Stimulated activated CD8-positive, alpha-beta memory T cell treated with anti-CD3 and anti-CD28 coated beads, Interleukin-4, amount 100 ng/mL, for 24 hours (primary cell): Measurements from ENCODE around the gene NARF.
A peak's percentile ranks its signal among the peaks of the same experiment; 100 is the strongest.
"Not testable (repeated sequence)": the region's sequence is repeated elsewhere in the genome, so short reads cannot be mapped to it uniquely, and the experiment has no call there.

Source experiments
- DNase-seq: peaks from one replicate; pipeline ENCODE4 v3.0.0-alpha.2; 2020; ENCODE audit warnings: low read depth

Gene NARF

DNA sequence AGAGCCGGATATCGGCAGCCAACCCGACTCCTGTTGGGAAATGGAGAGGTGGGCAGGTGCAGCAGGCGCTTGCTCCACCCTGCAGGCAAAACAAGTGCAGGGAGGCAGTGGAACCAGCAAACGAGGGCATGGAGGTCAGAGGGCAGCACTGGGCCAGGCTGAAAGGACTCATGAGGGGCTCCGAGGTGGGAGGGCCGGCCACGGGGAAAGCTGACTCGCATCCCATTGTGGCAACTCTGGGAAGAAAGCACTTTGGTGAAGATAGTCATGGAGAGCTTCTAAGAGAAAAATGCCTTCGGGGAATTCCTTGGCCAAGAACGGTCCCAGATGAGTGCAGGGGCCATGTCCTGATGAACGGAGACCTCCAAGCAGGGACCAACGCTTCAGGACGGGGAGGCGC, 12.4 kb upstream of the NARF start:
- no peak for DNase-seq

DNA sequence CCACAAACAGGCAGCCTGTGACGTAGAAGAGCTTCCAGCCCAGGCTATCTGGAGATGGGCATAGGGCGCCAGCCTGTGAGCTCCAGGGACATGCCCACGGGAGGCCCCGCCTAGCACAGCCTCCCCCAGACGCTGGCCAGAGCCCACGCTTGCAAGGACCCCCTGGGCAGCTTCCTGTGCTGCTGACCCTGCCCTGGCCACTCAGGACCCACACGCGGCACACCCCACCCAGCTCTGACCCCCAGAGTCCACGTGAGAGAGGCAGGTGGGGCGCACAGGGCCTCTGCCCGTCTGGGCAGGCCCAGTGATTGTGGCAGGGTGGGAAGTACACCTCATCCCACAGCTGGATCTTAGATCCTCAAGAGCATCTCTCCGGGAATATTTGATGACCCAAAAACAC, 11.9 kb upstream of the NARF start:
- DNase-seq: no peak

DNA sequence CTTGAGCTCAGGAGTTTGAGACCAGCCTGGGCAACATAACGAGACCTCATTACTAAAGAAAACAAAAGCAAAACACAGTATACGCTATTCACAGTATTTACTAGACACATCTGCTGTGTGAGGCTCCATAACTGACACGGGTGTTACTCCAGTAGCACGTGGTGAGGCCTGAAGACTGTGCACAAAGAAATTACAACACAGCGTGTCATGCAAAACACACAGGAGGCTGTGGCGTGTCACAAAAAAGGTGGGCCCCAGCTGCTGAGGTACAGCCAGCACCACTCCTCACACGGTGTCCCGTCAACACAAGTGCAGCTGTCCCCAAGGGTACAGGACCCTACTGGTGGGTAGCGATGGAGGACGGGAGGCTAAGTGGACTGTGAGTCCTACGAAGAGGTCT, 10.7 kb upstream of the NARF start:
- no peak for DNase-seq

DNA sequence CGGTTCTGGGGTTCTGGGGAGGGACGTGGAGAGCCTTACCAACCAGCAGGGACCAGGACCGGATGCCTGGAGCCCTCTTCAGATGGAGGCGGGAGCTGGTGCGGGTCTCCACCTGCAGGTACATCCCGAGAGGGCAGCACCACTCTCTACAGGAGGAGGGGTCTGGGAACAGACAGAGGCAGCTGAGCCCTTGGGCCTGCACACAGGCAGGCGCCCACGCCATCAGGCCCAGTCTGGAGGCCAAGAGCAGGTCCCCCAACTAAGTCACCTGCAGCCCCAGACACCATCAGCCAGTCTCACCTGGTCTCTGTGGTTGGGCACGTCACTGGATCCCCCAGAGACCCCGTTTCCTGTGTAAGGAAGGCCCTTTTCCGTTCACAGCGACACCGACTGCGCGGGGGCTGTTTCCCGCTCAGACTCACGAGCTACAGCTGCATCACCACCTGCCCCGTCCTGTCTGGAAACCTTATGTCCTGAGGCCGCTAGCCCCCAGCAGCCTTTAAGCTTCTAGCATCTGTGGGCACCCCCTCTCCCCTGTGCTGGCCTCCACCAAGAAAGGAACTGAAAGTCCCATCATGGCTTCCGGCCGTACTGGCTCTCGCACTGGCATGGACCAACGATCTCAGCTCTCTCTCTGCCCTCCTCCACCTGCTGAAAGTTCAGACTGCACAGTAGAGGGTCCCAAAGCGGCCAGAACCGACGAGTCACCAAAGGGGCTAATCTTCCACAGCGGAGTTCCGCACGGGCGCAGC, 9.2 kb upstream of the NARF start:
- DNase-seq: peak; percentile 52

DNA sequence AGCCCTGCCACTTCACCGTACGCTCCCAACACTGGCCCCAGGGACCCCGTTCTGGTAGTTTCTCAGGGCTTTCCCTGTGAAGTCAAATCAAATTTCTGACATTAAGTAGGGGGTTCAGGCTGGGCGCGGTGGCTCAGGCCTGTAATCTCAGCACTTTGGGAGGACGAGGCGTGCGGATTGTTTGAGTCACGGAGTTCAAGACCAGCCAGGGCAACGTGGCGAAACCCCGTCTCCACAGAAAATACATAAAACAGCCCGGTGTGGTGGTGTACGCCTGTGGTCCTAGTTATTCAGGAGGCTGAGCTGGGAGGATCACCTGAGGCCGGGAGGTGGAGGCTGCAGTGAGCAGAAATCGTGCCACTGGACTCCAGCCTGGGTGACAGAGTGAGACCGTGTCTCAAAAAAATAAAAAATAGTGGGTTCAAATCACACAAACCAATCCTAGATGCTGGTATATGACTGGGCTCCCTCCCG, 8.6 kb upstream of the NARF start:
- peak; percentile 25 for DNase-seq

DNA sequence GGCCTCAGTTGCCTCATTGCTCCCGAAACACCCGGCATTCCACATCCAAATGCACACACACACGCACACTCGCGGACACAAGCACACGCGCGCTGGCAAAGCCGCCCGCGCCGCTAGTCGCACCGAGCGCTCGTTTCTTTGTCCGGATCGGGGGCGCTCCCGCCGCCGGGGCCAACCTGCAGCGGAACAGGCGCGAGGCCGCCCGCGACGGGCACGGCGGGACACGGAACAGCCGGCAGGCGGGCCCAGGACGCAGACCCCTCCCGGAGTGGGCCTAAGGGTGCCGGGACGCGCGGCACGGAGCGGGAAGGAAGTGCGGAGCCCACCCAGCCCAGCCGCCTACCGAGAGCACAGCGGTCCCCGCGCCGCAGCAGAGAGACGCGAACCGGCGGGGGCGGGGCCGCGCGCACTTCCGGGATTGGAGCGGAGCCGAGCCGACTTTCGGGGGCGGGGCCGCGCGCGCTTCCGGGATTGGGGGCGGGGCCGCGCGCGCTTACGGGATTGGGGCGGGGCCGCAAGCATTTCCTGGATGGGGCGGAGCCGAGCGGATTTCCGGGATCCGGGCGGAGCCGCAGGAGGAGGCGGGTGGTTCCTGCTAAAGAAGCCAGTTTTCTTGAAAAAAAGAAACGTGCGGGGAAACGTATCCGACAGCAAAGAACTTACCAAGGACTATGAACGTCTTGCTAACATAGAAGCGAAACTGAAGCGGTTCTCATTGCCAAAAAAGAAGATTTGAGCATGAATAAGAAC, 8.0 kb upstream of the NARF start, which contains the start of gene CYBC1:
Gene CYBC1 (minus strand): TSS at position 396 of the 750 bp plus-strand sequence. CDS start 1,498 bp downstream, outside the sequence.
- DNase-seq: peak; percentile 89

DNA sequence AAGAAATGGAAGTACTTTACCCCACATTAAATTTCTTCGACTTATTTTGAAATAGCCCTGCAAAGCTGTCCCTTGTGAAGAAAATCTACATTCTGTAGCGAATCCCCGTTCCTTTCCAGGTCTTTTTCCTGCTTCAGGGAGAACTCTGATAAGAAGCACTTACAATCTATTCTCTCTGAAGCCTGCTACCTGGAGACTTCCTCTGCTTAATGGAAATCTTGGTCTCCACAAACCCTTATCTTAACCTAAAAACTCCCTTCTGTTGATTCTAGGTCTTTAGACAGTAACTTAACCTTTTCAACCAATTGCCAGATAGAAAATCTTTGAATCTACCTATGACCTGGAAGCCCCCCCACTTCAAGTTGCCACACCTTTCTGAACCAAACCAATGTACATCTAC, 6.4 kb upstream of the NARF start:
- no peak for DNase-seq

DNA sequence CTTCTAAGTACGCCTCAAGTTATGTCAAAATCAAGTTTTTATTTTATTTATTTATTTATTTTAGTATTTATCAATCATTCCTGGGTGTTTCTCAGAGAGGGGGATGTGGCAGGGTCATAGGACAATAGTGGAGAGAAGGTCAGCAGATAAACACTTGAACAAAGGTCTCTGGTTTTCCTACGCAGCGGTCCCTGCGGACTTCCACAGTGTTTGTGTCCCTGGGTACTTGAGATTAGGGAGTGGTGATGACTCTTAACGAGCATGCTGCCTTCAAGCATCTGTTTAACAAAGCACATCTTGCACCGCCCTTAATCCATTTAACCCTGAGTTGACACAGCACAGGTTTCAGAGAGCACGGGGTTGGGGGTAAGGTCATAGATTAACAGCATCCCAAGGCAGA, 5.4 kb upstream of the NARF start:
- not testable (repeated sequence) for DNase-seq

DNA sequence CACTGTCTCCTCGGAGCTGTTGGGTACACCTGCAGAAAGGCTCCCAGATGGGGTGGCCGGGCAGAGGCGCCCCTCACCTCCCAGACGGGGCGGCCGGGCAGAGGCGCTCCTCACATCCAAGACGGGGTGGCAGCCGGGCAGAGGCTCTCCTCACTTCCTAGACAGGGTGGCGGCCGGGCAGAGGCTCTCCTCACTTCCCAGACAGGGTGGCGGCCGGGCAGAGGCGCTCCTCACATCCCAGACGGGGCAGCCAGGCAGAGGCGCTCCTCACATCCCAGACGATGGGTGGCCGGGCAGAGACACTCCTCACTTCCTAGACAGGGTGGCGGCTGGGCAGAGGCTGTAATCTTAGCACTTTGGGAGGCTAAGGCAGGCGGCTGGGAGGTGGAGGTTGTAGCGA, 4.8 kb upstream of the NARF start:
- DNase-seq: not testable (repeated sequence)

DNA sequence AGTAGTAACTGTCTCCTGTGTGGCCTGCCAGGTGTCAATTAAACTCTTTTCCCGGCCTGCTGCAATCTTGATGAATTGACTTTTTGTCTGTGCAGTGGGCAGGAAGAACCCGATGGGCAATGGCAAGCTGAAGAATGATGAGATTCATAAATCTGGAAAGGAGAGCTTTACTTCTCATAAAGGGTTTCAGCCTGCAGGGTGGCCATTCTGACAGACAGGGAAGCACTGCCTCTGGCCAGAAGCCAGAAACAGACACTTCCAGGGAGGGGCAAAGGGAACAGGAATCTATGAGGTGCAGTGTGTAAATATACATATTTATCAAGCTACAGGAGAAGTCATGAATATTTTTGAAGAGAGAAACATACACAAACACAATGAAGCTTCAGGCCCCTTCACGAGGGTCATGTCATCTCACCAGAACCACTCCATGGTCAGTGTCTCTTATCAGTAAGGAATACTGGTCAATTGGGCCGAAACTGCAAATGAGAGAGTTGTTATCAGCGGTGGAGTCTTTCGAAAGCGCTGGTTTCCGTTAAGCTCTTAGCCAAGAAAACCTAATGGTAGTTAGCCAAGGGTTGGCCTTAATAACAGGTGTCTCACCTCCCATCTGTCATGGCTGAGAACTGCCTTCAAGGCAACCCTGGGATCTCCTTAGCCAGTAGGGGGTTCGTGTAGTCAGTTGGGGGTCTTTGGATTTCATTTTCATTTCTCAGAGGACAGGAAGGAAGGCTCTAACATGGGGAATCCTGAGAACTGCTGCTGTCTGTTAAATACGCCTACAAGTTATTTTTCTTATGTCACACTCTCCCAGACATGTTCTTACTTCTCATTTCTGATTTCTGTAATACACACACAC, 1.2 kb upstream of the NARF start:
- DNase-seq: no peak

DNA sequence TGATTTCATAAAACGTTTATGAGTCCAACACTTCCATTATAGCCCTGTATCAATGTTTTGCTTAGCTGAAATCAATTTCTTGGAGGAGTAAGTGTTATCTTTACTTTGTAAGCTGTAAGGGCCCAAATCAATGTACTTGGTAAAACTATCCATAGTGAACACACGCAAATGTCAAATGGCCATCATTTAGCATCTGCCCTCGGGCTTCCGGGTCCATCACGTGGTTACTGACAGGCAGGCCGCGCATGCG, 687 bp upstream of the NARF start:
- DNase-seq: no peak

DNA sequence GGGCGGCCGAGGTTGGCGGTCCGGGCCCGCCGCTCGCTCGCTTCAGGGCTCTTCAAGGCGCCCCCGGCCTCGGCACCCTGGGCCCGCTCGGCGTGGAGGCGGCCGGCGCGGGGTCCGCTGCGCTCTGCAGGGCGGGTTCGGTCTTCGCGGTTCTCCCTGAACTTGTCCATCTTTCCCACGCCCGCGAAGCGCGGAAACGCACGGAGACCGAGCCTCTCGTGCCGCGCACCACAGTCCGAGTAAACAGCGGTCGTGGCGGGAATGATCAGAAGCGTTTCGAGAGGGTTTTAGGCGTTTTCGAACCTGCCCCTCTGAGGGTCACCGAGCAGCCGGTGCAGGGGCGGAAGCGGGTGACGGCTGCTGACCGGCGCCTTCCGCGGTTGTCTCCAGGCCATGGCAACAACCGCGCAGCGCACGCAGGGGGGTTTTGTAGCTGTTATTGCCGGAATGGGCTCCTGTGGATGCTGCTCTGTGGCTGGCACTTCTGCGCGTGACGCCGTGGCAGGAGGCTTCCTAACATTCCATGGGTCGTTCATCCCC, 414 bp downstream of the NARF start:
- DNase-seq: no peak

DNA sequence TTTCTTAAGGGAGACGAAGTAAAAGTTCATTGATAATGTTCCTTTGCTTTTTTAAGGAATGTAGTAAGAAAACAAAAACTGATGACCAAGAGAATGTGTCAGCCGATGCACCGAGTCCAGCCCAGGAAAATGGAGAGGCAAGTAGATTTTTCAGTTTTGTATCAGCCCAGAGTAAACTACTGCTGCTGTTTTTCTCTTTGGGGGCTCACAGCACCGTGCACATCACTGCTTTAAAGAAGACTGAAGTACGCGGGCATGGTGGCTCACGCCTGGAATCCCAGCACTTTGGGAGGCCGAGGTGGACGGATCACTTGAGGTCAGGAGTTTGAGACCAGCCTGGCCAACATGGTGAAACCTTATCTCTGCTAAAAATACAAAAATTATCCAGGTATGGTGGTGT, 1.4 kb downstream of the NARF start:
- DNase-seq: not testable (repeated sequence)

DNA sequence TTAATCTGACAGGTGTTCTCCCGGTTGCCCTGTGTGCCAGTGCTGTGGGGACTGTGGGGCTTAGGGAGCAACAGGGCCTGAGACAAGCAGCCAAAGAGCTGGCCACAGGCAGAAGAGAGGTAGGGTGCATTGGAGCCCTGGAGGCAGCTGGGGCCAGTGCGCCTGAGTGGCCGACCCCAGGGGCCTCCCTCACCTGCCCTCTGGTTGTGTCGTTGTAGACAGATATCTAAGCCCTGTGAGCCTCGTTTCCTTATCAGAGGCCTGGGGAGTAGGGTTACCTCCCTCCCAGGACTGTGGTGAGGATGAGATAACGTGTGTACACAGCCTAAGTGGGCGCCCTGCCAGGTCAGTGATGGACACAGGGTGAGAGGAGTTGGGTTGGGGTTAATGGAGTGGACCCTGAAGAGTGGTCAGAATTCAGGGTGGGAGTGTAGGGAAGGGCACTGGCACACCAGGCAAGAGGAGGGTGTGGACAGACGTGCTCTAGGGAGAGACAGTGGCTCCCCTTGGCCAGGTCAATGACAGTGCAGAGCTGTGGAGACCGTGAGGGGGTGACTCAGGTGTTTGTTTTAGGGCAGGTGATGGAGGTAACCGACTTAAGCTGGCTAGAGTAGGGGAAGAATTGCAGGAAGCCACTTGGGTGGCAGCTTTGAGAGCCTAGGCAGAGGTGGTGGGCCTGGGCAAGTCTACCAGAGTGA, 3.4 kb downstream of the NARF start:
- DNase-seq: no peak

DNA sequence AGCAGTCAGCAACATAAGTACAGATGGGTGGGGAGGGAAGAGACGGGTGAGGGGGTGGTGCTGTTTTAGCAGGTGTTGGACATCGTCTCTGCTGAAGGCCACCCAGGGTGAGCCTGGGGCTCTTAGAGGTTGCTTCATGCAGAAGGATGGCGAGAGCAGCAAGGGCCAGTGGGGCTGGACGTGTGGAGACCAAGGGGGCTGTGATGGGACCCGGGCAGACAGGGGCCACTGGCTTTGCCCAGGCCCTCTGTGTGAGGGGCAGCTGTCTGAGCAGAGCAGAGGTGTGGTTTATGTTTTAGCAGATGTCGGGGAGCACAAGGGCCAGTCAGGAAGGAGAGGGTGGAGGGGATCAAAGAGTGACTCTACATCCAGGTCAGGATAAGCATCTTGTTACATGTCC, 4.8 kb downstream of the NARF start:
- DNase-seq: no peak

DNA sequence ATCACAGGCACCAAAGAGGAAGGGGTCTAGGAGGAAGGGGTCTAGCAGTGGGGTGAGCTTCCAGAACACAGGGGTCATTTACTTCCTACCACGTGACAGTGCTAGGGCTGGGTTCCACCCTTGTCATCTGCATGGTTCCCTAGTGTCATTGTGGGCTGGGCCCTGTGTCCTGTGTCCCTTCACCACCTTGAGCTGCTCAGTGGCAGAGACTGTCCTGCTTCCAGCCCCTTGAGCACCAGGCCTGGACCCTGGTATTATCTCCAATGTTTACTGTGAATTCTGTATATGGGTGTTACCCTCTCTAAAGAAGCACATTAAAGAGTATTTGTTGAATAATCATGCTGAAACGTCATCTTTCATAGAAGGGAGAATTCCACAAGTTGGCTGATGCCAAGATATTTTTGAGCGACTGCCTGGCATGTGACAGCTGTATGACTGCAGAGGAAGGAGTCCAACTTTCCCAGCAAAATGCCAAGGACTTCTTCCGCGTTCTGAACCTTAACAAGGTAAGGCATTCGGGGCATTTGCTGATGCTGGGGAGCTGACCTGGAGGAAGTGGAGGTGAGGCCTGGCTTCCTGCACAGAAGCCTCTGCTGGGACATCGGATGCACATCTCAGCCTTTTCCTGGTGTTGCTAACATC, 5.5 kb downstream of the NARF start:
- DNase-seq: no peak

DNA sequence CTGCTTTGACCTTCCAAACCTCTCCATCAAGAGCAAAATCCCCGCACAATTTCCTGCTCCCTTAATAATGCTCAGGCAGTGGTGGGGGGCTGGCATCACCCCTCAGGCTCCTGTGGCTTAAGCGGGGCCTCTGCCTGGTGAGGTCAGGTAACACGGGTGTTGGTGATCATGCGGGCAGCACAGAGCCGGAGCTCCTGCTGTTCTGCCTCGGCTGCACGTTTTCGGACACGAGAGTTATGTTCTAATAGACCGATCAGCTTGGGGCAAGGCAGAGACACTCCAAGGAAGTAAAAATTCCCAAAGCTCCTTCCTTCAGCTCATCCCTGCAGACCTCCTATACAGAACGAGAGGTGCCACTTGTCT, 6.0 kb downstream of the NARF start:
- DNase-seq: no peak

DNA sequence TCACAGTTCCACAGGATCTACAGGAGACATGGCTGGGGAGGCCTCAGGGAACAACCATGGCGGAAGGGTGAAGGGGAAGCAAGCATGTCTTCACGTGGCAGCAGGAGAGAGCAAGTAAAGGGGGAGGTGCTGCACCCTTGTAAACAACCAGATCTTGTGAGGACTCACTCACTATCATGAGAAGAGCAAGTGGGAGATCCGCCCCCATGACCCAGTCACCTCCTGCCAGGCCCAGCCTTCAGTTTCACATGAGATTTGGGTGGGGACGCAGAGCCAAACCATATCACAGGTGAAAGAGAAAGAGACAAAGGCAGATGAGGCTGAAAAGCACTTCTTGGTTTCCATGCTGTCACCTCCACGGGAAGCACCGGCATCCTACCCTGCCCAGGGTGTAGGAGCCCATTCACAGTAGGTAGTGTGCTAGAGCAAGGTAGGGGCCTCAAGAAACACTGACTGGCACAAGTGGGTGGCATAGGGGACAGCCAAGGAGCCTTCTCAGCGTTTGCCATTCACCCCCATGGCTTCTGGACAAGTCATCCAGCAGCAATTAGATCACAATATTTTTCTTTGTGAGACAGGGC, 6.6 kb downstream of the NARF start:
- DNase-seq: no peak

DNA sequence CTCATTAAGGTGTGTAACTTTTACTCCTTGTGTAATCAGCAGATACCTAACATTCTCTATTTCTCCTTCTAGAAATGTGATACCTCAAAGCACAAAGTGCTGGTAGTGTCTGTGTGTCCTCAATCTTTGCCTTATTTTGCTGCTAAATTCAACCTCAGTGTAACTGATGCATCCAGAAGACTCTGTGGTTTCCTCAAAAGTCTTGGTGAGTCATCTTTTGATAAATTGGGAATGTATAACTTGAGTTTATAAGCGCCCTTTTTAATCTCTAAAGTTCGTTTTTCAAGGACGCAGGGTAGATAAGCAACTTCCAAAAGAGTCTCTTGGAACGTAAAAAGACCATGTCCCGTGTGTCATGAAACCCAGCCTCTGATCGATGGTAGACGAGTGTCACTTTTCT, 10.2 kb downstream of the NARF start:
- no peak for DNase-seq

DNA sequence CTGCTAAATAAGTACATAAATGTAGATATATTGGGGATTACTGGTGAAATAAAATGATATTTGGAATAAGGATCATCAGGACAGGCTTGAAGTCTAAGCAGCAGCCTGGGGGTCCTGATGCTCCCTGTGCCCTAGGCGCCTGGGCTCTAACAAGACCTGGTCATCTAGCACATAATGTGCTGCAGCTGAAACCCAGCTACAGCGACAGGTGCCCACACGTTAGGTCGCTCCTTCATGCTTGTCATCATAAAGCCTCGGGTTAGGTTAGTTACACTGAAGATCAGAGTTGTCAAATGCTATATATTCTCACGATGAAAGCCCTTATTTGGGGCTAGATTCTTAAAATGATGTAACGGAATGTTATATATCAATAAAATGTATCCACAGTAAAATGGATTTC, 11.5 kb downstream of the NARF start:
- no peak for DNase-seq
